ENCODE results near the gene NEK10.

NEK10 gene

DNA sequence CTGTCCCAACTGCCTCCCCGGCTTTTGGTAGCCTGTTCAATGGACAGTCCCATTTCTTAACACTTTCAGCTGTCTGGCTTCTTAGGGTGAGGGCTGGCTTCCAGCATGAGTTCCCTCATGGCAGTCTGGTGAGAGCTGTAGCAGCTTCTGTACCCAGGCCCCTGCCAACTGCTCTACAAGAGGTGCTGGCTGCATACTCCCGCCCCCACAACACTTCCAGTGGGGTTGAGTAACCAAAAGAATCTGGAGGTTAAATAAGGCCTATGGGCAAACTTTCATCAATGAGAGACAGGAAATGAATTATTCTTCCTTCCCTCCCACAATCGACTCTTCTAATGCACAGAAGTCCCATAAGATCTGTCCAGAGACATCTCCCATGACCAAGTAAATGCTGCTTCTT lies 145.0 kb downstream of the NEK10 start:
- no peak for DNase-seq

- no peak for DNase-seq
These were observed 147.8 kb downstream of the NEK10 start for GRCh38 chr3:27221264-27221932.

- DNase-seq, result no peak
These were observed 149.0 kb downstream of the NEK10 start for GRCh38 chr3:27220166-27220565.

- no peak for DNase-seq
These were observed 149.9 kb downstream of the NEK10 start for GRCh38 chr3:27219127-27219845.

DNA sequence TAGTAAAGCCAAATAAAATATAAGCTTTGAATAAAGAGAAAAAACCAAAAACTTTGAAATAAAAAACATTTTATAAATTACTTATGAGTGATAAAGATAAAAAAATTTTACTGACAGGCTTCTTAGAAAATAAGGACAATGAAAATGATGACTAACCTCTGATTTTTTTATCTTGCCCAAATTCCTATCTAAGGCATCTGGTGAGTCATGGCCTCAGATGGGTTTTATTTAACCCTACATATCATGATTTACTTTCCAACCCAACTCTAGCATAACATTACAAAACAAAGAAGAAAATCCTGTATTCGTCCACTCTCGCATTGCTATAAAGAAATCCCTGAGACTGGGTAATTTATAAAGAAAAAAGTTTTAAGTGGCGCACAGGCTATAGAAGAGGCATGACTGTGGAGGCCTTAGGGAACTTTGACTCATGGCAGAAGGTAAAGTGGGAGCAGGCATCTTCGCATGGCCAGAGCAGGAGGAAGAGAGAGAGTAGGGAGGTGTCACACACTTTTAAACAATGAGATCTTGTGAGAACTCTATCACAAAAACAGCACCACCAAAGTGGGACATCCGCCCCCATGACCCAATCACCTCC lies 152.1 kb downstream of the NEK10 start:
- no peak for DNase-seq

DNA sequence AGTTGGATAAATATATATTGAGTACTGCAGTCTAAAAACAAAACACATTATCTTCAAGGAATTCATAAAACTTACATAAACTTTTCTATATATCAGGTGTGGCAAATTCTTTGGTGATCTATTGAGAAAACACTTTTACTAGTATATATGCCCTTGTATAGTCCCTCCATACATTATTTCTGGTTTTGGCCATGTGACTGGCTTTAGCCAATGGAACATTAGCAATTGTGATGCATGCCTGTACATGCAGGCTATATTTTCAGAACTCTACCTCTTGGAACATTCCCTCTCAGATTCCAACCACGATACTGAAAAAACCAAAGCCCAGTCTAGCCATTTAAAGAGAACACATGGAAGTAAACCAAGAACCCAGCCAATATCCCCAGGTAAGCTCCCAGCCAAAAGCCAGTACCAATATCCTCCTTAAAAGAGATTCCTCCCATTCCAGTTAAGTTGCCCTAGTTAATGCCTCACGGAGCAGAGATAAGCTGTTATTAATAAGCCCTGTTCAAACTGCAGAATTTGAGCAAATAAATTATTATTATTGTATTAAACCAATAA lies 152.8 kb downstream of the NEK10 start:
- DNase-seq, result no peak

GRCh38 chr3:27213450-27213849 lies 155.7 kb downstream of the NEK10 start:
- DNase-seq, result no peak

GRCh38 chr3:27209617-27210264 lies 159.4 kb downstream of the NEK10 start:
- DNase-seq, result no peak

DNA sequence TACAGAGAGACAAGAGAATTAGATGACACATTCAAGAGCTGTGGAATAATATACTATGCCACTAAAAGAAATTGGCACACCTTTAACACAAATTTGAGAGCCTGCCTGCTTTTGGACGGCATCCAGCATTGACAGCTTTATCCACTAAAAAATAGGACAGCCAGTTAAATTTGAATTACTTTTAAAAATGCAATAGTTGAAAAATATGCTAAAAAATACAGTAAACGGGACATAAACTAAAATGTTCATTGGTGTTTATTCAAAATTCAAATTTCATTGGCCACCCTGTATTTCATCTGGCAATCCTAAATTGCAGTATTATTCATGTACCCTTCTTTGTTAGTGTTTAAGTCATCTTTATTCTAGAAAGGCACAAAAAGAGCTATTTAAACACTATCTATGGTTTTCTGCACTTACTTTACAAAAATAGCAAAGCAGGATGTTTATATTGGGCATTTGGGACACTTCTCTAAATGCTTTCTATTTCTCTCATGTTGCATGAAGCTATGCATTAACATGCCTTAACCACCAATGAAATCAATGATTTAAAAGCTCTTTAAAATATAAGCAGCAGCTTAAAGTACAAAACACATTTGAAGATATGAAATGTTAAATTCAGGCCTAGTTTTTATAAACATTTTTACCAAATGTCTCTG lies 160.1 kb downstream of the NEK10 start:
- DNase-seq, result no peak

DNA sequence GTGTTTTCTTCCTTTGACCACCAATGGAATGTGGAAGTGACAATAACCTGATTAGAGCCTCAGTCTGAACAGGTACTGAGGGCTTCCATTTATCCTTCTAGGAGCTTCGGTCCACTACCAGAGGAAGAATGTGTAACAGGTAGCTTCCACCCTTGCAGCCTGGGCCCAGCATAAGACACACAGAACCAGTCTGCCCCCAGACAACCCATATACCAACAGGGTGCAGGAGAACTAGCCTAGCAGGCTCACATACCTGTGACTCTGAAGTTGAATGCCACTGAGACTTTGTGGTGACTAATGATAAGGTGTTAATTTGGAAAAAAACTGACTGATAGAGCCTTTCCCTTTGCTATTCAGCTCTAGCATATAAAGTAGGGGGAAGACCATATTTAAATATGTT lies 166.2 kb downstream of the NEK10 start:
- no peak for DNase-seq

GRCh38 chr3:27201492-27201891 lies 167.7 kb downstream of the NEK10 start:
- DNase-seq, result no peak

GRCh38 chr3:27200721-27201489 lies 168.3 kb downstream of the NEK10 start:
- no peak for DNase-seq

- no peak for DNase-seq
These were observed 174.2 kb downstream of the NEK10 start for GRCh38 chr3:27194861-27195483.

- DNase-seq, result no peak
These were observed 176.1 kb downstream of the NEK10 start for GRCh38 chr3:27193056-27193455.

DNA sequence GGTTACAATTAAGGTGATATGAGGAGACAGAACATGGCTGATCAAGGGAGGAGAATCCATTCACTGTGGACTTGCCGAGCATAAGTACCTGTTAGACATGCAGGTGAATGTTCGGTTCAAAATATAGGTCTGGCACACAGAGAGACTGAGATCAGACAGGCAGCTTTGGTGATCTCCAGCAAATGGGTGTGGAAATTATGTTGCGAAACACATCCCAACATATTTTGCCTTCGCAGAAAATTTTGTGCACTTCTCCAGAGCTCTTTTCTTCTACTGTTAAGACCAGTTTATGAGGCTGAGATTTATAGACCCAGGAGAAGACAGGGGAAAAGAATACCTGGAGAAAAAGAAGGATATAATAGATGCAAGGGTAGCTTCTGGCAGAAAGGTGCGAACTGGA lies 183.2 kb downstream of the NEK10 start:
- no peak for DNase-seq

DNA sequence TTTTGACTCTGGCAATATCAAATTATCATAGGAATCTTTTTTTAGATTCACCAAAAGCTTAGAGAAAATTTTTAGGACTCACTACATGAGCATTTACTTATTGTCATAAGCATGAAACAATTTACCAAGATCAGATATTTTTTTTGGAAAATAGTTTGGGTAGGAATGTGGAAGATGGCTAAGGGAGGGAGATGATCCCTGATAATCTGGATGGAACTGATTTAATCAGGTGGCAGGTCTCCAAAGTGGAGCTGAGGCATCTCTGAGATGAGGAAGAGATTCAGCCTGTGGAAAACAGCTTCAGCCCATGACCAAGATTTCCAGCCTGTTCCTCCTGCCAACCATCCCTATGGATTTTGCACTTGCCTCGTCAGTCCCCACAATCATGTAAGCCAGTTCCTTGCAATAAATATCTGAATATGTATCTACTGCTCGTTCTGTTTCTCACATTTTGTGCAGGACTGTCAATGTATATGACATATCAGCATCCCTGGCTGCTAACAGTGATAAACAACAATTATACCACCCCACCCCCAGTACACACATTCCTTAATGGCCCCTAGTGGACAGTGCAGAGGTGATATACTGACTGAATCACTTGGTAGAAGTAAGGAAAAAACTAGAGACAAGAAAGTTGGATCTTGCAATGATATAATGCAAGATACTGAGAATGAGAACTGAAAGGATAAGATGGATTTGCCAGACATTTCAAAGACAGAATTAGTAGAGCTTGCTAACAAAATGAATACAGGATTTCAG lies 183.8 kb downstream of the NEK10 start:
- DNase-seq, result no peak

DNA sequence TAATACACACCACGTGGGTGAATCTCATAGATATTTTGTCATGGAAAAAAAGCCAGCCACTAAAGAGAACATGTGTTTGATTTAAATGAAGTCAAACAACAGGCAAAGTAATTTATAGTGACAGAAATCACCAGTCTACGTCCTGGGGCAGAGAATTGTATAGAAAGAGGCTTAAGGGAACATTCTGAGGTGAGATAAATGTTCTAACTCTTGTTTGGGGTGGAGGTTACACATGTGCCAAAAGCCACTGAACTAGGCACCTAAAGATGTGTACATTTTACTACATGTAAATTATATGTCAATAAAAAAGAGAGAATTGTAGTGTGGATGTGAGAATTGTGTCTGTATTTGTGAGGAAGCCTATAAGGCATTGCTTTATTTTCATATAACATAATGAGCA lies 184.9 kb downstream of the NEK10 start:
- DNase-seq, result no peak

GRCh38 chr3:27176256-27176655 lies 192.9 kb downstream of the NEK10 start:
- DNase-seq, result no peak

GRCh38 chr3:27174530-27174929 lies 194.7 kb downstream of the NEK10 start:
- no peak for DNase-seq

- DNase-seq, result no peak
These were observed 198.1 kb downstream of the NEK10 start for GRCh38 chr3:27171113-27171512.

GRCh38 chr3:27166888-27167287 lies 202.3 kb downstream of the NEK10 start:
- peak; percentile 27 for DNase-seq
